ENCODE data around the gene DTNBP1. TPM values are rescaled to one million over a fixed set of nuclear protein-coding genes. Genes with fewer than 3 reads are reported as not detected.

Gene DTNBP1
- total and polyA plus RNA-seq, 4 donors, result 3.1 to 6.0 (median 4.3) TPM

- Histone ChIP-seq H3K4me3 (ENCODE audit: low read depth in 1 of 3, low read length in 3 of 3) (no peak overlapping the region), H3K4me1 (ENCODE audit: control insufficient read depth in 4 of 4, insufficient read depth in 4 of 4, low read length in 3 of 4) (no peaks in the 10 kb centered on the region), H3K27ac (ENCODE audit: low read depth in 1 of 2, low read length in 2 of 2) (no peak overlapping the region), H3K36me3 (ENCODE audit: control insufficient read depth in 4 of 4, insufficient read depth in 3 of 4, low read depth in 1 of 4, low read length in 3 of 4) (no peaks in the 10 kb centered on the region), H3K27me3 (ENCODE audit: control insufficient read depth in 4 of 4, insufficient read depth in 4 of 4, low read length in 3 of 4) (peaks cover 0 to 3% (median 0%) of the 10 kb centered on the region in 4 donors), H3K9ac (ENCODE audit: low read depth in 1 of 2, low read length in 2 of 2) (no peak overlapping the region), H3K9me3 (ENCODE audit: control insufficient read depth in 4 of 4, low read length in 3 of 4) (no peaks in the 10 kb centered on the region)
- DNase-seq (ENCODE audit: low spot score), result no peak
- TF ChIP-seq GABPA (IDR thresholded peaks at IDR 0.05 in 1 of 2, conservative IDR thresholded peaks at IDR 0.05 in 1 of 2) (no peak), HNF4A (conservative IDR thresholded peaks at IDR 0.05) (no peak), RAD21 (IDR thresholded peaks at IDR 0.05) (no peak), HNF4G (IDR thresholded peaks at IDR 0.05) (no peak), SP1 (IDR thresholded peaks at IDR 0.05) (no peak), RXRA (IDR thresholded peaks at IDR 0.05) (no peak), EGR1 (IDR thresholded peaks at IDR 0.05; ENCODE audit: low read depth in 2 of 2) (no peak)
- 90% methylated on average over 3 of the region's 3 CpGs for WGBS
These were observed 10.8 kb upstream of the DTNBP1 start for GRCh38 chr6:15673666-15674065.

GRCh38 chr6:15672818-15673217, 10.0 kb upstream of the DTNBP1 start:
- Histone ChIP-seq H3K36me3 (ENCODE audit: control insufficient read depth in 4 of 4, insufficient read depth in 3 of 4, low read depth in 1 of 4, low read length in 3 of 4) (no peaks in the 10 kb centered on the region), H3K9ac (ENCODE audit: low read depth in 1 of 2, low read length in 2 of 2) (no peak overlapping the region), H3K27me3 (ENCODE audit: control insufficient read depth in 4 of 4, insufficient read depth in 4 of 4, low read length in 3 of 4) (peaks cover 0 to 3% (median 0%) of the 10 kb centered on the region in 4 donors), H3K4me1 (ENCODE audit: control insufficient read depth in 4 of 4, insufficient read depth in 4 of 4, low read length in 3 of 4) (no peaks in the 10 kb centered on the region), H3K27ac (ENCODE audit: low read depth in 1 of 2, low read length in 2 of 2) (no peak overlapping the region), H3K9me3 (ENCODE audit: control insufficient read depth in 4 of 4, low read length in 3 of 4) (no peaks in the 10 kb centered on the region), H3K4me3 (ENCODE audit: low read depth in 1 of 3, low read length in 3 of 3) (no peak overlapping the region)
- no peak for DNase-seq (ENCODE audit: low spot score)
- no peak for TF ChIP-seq FOXA1 (IDR thresholded peaks at IDR 0.05)
- TF ChIP-seq TAF1 (conservative IDR thresholded peaks at IDR 0.05), result no peak
- no peak for TF ChIP-seq EGR1 (IDR thresholded peaks at IDR 0.05; ENCODE audit: low read depth in 2 of 2)
- TF ChIP-seq RAD21 (IDR thresholded peaks at IDR 0.05), result no peak
- no peak for TF ChIP-seq HNF4G (IDR thresholded peaks at IDR 0.05)
- no peak for TF ChIP-seq ATF3 (IDR thresholded peaks at IDR 0.05)
- TF ChIP-seq RXRA (IDR thresholded peaks at IDR 0.05), result no peak
- no peak for TF ChIP-seq ZBTB33 (IDR thresholded peaks at IDR 0.05)
- no peak for TF ChIP-seq SP1 (IDR thresholded peaks at IDR 0.05)
- no peak for TF ChIP-seq REST (IDR thresholded peaks at IDR 0.05)
- TF ChIP-seq MAX (IDR thresholded peaks at IDR 0.05), result no peak
- TF ChIP-seq GABPA (IDR thresholded peaks at IDR 0.05 in 1 of 2, conservative IDR thresholded peaks at IDR 0.05 in 1 of 2), result no peak
- 84% methylated on average over 3 of the region's 3 CpGs for WGBS

All from liver (tissue), 9 donors.